GM12872 (cell line): ENCODE results near the gene CCDC34.

Experiments used
- TF ChIP-seq, protein P1 (sequence below): IDR thresholded peaks from 3 replicates; pipeline ENCODE4 v1.5.1; 2011; ENCODE audit warnings: low read depth, mild to moderate bottlenecking, low read length, moderate library complexity; ENCODE audit not compliant: insufficient read depth

CCDC34 gene

DNA sequence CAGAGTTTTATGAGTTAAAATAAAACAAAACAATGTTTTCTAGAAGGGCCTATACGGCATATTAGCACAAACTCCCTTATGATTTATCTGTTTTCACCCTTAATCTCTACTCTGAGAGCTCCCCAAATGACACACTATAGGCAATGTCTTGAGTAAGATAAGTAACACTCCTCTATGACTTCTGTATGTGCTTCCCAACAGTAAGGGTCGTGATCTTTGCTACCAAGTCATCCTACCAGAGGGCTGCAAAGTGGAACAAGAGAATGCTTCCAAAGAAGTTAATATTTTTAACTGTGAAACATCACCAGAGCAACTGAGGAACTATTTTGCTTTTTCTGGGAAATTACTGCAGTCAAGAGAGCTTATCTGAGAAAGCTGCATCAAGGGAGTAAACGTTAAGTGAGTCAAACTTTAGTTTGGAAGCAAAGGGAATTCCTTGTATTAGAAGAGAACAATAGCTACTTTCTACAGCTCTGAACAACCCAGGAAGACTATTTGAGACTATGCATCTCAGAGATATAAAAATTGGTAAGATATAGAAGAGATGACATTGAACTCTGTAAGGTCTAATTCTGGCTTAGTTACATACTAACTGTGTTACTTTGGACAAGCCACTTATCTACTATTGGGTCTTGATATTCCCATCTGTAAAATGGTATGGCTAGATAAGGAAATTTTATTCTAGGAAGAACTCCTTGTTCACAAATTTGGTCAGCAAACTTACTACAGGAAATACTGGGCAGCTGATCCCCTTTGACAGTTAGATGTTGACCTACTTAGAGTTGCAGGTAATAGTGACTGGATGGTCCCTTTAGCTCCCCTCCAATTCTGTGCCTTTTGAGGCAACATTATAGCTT, 43.7 kb upstream of the CCDC34 start:
- TF ChIP-seq, protein P1, sequence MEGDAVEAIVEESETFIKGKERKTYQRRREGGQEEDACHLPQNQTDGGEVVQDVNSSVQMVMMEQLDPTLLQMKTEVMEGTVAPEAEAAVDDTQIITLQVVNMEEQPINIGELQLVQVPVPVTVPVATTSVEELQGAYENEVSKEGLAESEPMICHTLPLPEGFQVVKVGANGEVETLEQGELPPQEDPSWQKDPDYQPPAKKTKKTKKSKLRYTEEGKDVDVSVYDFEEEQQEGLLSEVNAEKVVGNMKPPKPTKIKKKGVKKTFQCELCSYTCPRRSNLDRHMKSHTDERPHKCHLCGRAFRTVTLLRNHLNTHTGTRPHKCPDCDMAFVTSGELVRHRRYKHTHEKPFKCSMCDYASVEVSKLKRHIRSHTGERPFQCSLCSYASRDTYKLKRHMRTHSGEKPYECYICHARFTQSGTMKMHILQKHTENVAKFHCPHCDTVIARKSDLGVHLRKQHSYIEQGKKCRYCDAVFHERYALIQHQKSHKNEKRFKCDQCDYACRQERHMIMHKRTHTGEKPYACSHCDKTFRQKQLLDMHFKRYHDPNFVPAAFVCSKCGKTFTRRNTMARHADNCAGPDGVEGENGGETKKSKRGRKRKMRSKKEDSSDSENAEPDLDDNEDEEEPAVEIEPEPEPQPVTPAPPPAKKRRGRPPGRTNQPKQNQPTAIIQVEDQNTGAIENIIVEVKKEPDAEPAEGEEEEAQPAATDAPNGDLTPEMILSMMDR, result no peak

DNA sequence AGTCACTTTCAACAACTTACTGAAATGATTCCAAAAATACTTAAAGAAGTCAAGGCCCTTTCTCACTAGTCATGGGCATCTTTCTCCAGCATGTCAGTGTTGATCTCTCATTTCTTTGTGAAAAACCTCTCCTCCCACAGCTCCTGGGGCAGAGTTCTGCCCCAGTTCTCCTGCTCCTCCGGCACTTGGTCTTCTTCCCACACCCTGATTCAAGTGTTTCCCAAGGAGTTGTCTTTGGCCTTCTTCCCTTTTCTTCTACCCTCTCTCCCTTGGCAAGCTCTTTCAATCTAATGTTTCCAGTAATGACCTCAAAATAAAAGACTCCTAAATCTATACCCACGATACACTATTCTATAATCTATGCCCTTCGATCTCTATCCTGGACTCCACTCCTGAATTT, 42.1 kb upstream of the CCDC34 start:
- TF ChIP-seq, protein P1, result no peak

DNA sequence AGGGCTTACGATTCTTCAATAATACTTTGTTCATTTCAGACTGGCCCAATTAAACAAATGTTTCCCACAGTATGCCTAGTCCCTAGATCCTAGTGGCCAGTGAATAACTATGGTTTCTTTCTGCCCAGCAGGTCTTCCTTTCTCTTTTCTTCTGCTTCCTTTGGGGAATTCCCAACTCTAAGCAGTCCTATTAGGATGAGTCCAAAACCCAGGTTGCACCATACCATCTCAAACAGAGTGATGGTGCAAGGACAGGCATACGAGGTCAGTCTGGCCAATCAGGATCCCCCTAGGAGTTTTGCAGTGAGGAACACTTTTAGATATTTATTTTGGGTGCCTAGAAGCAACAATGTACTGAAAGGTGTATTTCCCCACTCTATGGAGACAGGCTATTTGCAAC, 41.4 kb upstream of the CCDC34 start:
- TF ChIP-seq, protein P1, result no peak

DNA sequence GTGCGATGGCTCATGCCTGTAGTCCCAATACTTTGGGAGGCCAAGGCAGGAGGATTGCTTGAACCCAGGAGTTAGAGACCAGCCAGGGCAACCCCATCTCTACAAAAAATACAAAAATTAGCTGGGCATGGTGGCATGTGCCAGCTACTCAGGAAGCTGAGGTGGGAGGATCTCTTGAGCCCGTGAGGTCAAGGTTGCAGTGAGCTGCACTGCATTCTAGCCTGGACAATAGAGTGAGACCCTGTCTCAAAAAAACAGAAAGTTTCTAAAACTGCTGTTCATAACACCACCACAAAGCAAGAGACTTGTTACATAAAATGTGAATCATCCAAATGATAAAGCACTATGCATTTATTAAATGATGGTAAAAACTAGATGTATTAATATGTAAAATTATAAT, 40.2 kb upstream of the CCDC34 start:
- TF ChIP-seq, protein P1, result no peak

DNA sequence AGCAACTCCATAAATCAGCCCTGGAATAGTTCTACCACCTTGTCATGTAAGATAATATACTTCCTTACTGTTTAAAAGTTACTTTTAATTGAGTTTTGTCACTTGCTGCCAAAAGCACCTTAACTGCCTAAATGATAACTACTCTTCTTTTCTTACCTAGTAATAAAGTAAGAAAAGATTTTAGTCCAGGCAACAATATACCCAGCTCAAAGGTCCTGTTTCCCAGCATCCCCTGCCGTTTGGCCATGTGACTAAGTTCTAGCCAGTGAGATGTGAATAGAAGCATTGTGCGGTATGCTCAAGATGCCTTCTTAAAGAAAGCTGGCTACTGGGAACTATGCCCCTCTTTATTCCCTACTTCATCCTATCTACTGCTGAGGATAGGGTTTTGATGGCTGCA, 39.4 kb upstream of the CCDC34 start:
- TF ChIP-seq, protein P1, result no peak

DNA sequence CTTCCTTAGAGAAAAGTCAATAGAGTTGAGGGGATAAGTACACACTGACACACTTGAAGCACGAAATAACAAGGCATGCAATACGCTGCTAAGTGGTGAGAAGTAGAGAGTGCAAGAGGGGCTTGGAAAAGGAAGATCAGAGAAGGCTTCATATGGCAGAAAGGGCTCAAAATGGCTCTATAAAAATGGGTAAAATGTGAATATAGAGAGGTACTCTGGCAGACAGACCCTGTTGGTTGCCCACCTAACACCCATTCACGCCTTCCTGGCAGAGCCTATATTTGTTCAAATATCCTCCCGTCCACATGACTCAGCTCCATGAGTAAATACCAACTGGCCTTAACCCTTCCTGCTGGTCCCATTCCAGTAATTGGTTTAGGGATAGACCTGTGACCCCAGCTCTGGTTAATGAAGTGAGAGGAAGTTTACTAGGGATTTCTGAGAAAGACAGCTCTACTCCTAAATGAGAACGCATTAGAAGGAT, 38.9 kb upstream of the CCDC34 start:
- TF ChIP-seq, protein P1, result no peak

DNA sequence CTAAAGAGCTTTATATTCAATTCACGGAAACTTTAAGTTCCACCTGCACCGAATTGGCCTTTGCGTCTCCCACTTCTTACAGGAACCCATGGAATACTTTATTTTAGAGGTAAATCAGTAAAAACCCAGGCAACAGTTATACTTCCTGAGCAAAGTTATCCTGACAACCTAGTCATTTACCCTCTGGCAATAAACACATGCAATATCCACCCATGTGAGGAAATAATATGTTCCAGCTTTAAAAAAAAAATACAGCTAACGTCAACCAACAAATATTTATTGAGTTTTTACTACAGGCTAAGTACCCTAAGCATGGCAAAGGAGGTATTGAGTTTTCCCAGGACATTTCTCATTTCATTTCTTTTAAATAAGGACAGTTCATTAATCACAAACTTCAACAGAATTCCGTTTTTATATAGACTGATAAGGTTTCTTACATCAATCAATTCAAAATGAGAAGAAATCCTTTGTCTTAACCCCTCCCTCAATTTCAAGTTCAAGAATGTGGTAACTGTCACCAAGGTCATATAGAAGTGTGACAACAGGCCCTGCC, 38.3 kb upstream of the CCDC34 start:
- TF ChIP-seq, protein P1, result no peak
